T1000 (cell line): ENCODE measurements around the gene HSPB2.
"Not testable (repeated sequence)": the region's sequence is repeated elsewhere in the genome, so short reads cannot be mapped to it uniquely, and the experiment has no call there.

ENCODE experiments used
- DNase-seq: peaks from one replicate; lab custom pipeline; 2025; ENCODE audit warnings: mixed read lengths; lab: John Stamatoyannopoulos, UW

The HSPB2 gene

GRCh38 chr11:111913997-111914396 is 1.5 kb downstream of the HSPB2 start:
- DNase-seq, result no peak

- no peak for DNase-seq
These were observed 4.2 kb downstream of the HSPB2 start for GRCh38 chr11:111916768-111917167.

DNA sequence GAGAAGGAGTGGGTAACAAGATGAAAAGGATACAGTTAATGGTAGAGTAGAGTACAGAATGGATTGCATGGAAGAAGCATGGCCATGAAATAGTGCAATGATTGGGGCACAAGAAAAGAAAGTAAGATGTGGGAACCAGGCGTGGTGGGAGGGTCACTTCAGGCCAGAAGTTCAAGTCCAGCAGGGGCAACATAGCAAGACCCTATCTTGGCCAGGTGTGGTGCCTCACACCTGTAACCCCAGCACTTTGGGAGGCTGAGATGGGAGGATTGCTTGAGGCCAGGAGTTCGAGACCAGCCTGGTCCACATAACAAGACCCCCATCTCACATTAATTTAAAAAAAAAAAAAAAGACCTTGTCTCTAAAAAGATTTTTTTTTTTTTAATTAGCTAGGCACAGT is 4.8 kb downstream of the HSPB2 start:
- no peak for DNase-seq

GRCh38 chr11:111917788-111918187 is 5.3 kb downstream of the HSPB2 start:
- no peak for DNase-seq

DNA sequence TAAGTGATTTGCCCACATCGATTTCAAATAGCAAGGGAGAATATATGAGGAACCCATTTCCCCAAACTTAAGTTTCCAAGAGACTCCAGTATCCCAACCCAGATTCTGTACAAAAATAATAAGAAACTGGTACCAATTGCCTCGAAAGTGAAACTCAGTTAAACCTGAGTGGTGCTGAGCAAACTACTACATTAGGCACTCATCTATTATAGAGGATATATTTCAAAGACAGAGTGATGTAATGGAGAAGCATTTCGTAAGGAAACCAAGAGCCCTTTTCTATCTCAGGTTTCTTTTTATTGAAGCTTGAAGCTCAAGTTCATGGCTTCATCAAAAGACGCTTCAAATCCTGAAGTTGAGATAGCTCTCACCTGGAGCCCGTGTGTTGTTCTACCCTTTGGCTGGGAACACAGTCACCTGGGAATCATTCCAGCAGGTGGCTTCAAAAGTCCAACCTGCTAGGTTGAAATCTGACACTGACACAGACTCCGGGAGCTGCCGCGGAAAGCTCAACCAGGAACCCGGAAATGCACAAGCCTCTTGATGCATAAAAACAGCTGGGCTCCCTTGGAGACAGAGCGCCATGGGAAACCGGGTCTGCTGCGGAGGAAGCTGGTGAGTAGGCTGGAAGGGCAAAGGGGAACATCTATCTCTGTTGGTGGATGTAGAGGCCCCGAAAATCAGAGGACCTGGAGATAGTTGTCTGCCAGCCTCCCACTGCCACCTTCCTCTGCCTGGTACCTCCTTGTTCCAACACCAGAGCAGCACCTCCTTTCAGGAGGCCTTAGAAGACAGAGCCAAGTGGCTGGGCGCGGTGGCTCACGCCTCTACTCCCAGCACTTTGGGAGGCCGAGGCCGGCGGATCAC is 6.1 kb downstream of the HSPB2 start, which contains the start of gene C11orf52:
TSS of gene C11orf52 (plus strand) at position 524 of the 867 bp plus-strand sequence. CDS start at position 584, 60 bp downstream.
- DNase-seq, result no peak

DNA sequence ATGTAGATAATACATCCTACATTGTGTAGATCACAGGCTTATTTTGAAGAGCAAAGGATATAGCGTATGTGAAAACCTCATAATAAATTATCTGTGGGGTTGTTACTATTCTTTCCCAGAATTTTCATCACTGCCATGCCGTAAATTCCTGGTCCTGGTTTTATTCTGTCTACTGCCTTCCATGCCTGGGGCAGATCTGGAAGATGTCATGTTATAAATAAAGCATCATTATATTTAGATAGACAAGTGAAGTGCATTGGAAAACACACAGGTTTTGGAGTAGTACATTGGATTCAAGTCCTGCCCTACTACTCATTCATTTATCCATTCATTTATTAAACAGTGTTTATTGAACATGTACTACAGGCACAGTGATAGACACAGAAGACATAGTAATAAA is 8.4 kb downstream of the HSPB2 start:
- DNase-seq, result no peak

- DNase-seq, result no peak
These were observed 9.2 kb downstream of the HSPB2 start for GRCh38 chr11:111921541-111922230.

DNA sequence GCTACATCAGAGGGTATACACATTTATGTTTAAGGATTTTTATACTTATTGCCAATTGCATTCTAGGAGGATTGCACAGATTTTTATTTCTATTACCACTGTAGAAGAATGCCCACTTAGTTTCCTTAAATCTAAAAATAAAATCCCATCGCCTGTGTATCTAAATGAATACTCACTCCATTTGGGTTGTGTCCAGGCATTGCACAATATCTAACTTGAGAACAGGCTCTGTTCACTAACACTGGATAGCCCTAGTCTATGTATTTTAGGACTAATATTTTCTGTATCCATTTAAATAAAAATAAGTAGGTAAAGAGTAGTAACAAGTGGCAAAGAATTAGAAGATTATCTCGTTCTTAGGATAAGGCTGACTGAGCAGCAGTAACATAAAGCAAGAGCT is 10.3 kb downstream of the HSPB2 start:
- no peak for DNase-seq

DNA sequence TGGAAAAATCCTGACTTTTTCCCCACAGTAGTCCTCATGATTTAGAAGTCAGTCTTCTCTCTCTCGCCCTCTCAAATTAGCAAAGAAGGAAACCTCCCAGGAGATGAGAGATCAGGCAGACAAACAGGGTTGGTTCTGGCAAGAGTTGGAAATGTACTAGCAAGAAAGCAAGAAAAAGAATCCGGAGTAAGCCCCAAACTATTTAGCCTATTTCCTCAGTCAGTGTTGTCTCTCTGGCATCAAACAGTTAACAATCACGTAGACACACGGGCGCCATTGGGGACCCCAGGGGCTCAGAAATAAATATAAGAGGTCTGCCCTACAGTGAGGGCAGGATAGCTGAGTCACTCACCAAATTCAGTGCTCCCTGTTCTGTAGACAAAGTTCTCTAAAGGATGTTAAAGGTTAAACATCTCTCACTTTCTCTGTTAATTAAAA is 10.8 kb downstream of the HSPB2 start:
- no peak for DNase-seq

DNA sequence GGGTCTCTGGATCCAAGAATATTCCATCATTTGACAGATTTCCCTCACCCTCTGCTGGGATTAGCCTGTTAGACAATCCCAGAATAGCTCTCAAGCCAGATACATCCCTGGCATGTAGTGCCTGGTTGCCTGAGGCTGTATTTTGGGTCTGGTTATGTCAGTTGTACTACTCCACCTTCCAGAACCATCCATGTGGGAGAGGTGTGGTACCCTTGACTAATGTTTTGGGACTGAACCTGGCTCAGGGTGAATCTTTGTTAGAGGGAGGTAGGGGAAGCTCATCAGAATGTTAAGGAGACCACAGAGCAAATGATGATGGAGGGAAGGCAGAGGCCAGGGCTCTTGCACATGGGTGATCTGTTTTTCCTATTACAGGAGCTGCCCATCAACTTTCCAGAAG is 11.4 kb downstream of the HSPB2 start:
- DNase-seq, result no peak

- DNase-seq, result no peak
These were observed 13.4 kb downstream of the HSPB2 start for GRCh38 chr11:111925953-111926352.

- peak; percentile 90 for DNase-seq
These were observed 14.2 kb downstream of the HSPB2 start for GRCh38 chr11:111926505-111927391.

- DNase-seq, result no peak
These were observed 17.9 kb downstream of the HSPB2 start for GRCh38 chr11:111930472-111930871.

DNA sequence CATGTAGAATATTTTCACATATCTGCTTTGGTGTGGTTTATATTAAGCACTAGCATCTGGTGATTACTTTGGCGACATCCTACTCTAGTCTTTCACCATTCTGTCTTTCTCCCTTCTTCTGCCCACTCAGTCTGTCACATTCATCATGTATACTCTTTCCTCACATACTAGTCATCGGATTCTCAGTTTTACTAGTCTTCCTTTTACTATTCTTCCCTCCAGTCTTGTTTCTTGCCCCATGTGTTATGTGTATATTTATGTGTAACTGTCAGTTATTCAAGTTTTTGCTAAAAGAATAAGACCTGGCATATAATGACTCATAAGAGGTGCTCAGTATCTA is 20.0 kb downstream of the HSPB2 start:
- no peak for DNase-seq

DNA sequence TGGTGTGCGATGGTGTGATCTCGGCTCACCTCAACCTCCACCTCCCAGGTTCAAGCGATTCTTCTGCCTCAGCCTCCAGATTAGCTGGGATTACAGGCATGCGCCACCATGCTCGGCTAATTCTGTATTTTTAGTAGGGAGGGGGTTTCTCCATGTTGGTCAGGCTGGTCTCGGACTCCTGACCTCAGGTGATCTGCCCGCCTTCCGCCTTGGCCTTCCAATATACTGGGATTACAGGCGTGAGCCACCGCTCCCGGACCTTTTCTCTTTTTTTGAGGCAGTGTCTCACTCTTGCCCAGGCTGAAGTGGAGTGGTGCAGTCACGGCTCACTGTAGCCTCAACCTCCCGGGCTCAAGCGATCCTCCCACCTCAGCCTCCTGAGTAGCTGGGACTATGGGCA is 20.6 kb downstream of the HSPB2 start:
- not testable (repeated sequence) for DNase-seq

DNA sequence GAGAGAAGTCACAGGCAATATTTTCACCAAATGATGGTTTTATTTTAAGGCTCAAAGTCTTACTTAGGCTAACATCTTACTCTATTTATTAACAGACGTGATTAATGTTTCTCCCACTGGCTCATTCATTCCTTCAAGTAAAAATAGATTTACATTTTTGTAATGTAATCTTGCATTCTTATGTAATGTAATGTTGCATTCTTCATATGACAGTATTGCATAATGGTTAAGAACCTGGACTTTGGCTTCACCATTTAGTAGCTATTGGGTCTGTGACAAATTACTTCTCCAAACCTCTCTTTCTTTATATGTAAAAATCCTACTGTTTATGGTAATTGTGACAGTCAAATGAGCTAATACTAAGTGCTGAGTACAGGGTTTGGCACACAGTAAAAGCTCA is 21.3 kb downstream of the HSPB2 start:
- DNase-seq, result no peak

GRCh38 chr11:111934306-111934705 is 21.8 kb downstream of the HSPB2 start:
- no peak for DNase-seq

GRCh38 chr11:111935317-111936039 is 22.9 kb downstream of the HSPB2 start:
- DNase-seq, result no peak

DNA sequence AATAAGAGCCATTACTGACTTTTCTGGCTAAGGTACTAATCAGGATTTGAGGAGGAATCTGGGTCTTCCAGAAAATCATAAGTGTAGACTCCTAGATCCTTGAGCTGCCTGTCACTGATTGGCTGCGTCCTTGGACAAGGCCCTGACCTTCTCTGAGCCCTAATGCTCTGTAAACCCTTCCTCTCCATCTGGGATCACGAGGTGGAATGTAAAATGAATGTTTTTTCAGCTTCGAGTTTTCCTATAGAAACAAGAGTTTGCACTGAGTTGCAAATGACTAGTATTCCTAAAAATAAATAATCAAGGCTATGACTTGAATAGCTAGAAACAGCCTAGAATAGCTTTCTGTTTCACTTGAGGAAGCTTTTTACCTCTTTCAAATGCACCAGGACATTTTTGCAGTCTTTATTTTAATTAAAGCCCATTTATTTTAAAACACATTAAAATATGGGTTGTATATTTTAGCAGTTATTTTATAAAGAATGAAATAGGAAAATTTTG is 23.6 kb downstream of the HSPB2 start:
- no peak for DNase-seq

GRCh38 chr11:111937461-111937769 is 24.9 kb downstream of the HSPB2 start:
- DNase-seq, result no peak

GRCh38 chr11:111937844-111938243 is 25.3 kb downstream of the HSPB2 start:
- DNase-seq, result no peak
